ENCODE measurements around the gene DNAJB4. TPM values are rescaled to one million over a fixed set of nuclear protein-coding genes. Genes with fewer than 3 reads are reported as not detected.
"Not testable (repeated sequence)": the region's sequence is repeated elsewhere in the genome, so short reads cannot be mapped to it uniquely, and the experiment has no call there.

Gene DNAJB4
- polyA plus RNA-seq, 4 donors: 29.9 to 39.2 (median 37.9) TPM

GRCh38 chr1:78058670-78059069, 53.9 kb downstream of the DNAJB4 start:
- DNase-seq (ENCODE audit: low read depth in 4 of 4, low spot score in 2 of 4): no peak

- DNase-seq (ENCODE audit: low read depth in 4 of 4, low spot score in 2 of 4): no peak
Measured at GRCh38 chr1:78060857-78061563, 56.3 kb downstream of the DNAJB4 start.

GRCh38 chr1:78061825-78062523, 57.2 kb downstream of the DNAJB4 start:
- no peak for DNase-seq (ENCODE audit: low read depth in 4 of 4, low spot score in 2 of 4)

- not testable (repeated sequence) for DNase-seq (ENCODE audit: low read depth in 4 of 4, low spot score in 2 of 4)
Measured at GRCh38 chr1:78064886-78065285, 60.1 kb downstream of the DNAJB4 start.

Other genes starting within 250 kb of the DNAJB4 start
- 100 to 1,000 TPM in 1 of 4 donors, 10 to 100 TPM in 3; 69.8 to 107 (median 89.9) TPM for gene USP33, start 245.1 kb upstream of the DNAJB4 start, polyA plus RNA-seq (ENCODE audit: insufficient read length in 4 of 4)
- gene MIGA1, start 225.3 kb upstream of the DNAJB4 start, polyA plus RNA-seq (ENCODE audit: insufficient read length in 4 of 4): 10 to 100 TPM; 17.4 to 24.9 (median 18.9) TPM
- gene NEXN, start 116.3 kb upstream of the DNAJB4 start, polyA plus RNA-seq (ENCODE audit: insufficient read length in 4 of 4): 10 to 100 TPM; 11.0 to 16.1 (median 13.7) TPM
- 100 to 1,000 TPM; 255 to 412 (median 336) TPM for gene FUBP1, start 25.9 kb upstream of the DNAJB4 start, polyA plus RNA-seq (ENCODE audit: insufficient read length in 4 of 4)
- gene GIPC2, start 41.0 kb downstream of the DNAJB4 start, polyA plus RNA-seq (ENCODE audit: insufficient read length in 4 of 4): 10 to 100 TPM; 12.8 to 18.9 (median 17.8) TPM